C4-2B (cell line): ENCODE data around the gene SCN1B.

ENCODE experiments used
- H3K27ac ChIP-seq: fragments of 450-650 bp; 2 replicates; pipeline ENCODE4 v1.5.1; 2017
- ZFX ChIP-seq: fragments of 450-650 bp; IDR thresholded peaks from 2 replicates; pipeline ENCODE4 v1.6.1; 2017
- TF ChIP-seq, protein P1 (sequence below): fragments of 450-650 bp; conservative IDR thresholded peaks from 2 replicates; pipeline ENCODE4 v1.5.1; 2017; ENCODE audit warnings: mild to moderate bottlenecking

Gene SCN1B

GRCh38 chr19:35075202-35076025, 45.1 kb downstream of the SCN1B start:
- H3K27ac ChIP-seq = no peak overlapping the region
- TF ChIP-seq, protein P1, sequence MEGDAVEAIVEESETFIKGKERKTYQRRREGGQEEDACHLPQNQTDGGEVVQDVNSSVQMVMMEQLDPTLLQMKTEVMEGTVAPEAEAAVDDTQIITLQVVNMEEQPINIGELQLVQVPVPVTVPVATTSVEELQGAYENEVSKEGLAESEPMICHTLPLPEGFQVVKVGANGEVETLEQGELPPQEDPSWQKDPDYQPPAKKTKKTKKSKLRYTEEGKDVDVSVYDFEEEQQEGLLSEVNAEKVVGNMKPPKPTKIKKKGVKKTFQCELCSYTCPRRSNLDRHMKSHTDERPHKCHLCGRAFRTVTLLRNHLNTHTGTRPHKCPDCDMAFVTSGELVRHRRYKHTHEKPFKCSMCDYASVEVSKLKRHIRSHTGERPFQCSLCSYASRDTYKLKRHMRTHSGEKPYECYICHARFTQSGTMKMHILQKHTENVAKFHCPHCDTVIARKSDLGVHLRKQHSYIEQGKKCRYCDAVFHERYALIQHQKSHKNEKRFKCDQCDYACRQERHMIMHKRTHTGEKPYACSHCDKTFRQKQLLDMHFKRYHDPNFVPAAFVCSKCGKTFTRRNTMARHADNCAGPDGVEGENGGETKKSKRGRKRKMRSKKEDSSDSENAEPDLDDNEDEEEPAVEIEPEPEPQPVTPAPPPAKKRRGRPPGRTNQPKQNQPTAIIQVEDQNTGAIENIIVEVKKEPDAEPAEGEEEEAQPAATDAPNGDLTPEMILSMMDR = no peak
- TF ChIP-seq ZFX = no peak

DNA sequence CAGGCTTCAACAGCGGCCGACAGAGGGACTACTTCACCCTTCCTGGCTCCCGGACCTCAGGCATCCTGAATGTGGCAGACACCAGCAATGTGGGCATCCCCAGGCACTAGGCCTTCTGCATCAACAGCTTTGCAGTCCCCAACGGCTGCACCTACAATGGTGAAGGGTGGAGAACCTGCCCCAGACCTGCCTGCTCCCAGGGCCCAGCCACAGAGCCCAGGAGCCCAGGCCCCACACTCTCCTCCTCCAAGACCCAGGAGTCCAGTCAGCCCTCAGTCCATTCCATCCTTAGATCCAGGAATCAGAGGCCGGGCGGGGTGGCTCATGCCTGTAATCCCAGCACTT, 45.7 kb downstream of the SCN1B start:
- no peak overlapping the region for H3K27ac ChIP-seq
- TF ChIP-seq, protein P1 = no peak

DNA sequence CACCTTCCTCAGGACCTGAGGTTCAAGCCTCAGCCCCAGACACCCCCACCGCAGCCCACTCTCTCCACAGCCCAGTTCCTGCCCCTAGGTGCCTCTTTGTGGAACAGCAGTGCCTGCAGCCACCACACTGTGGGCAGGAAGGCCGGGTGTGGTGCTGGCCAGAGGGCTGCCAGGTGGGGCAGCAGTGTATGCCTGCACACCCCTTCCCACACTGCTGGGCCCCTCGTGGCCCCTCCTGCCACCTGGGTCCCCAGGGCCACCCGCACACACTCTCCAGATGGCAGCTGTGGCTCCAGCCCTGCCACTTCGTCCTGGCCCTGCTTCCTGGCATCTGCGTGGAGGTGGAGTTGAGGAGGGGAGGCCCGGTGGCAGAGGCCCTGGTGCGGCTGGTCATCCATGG, 46.4 kb downstream of the SCN1B start:
- TF ChIP-seq ZFX = no peak
- TF ChIP-seq, protein P1 = no peak
- H3K27ac ChIP-seq = no peak overlapping the region

GRCh38 chr19:35077411-35078223, 47.3 kb downstream of the SCN1B start:
- no peak overlapping the region for H3K27ac ChIP-seq
- no peak for TF ChIP-seq ZFX
- TF ChIP-seq, protein P1 = no peak

DNA sequence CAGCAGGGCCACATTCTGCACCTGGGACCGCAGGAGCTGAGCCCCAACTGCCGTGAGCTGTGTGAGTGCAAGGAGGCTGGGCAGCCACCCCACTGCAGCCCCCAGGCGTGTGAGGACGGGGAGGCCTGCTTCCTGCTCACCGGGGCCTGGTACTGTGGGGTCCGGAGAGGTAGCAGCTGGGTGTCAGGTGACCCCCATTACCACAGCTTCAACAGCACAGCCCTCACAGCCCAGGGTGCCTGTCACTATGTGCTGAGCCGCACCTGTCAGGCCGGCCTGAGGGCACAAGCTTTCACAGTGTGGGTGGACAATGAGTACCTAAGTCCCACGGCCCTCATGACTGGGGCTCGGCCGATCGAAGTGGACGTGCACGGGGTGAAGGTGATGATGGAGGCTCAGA, 49.6 kb downstream of the SCN1B start:
- TF ChIP-seq, protein P1 = no peak

DNA sequence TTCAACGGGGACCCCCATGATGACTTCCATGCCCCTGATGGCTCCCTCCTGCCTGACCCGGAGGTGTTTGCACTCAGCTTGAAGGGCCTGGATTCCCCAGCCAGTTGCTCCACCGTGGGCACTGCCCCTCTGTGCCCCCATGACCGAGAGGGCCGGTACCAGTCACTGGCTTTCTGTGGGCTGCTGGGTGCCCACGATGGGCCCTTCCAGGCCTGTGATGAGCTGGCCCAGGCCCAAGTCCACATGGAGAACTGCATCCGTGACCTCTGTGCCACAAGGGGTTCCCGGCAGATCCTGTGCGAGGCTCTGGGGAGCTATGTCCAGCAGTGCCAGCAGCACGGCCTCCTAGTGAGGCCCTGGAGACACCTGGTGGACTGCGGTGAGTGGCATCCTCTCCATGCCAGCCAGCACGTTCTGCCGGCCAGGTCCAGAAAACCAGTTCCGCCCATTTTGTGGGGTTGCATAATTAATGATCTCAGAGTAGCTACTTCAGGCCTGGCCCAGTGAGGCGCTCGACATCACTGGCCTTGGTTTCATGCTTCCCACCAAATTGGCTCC, 50.4 kb downstream of the SCN1B start:
- no peak for TF ChIP-seq ZFX
- TF ChIP-seq, protein P1 = no peak
- no peak overlapping the region for H3K27ac ChIP-seq

More for the DNA sequence above, 49.6 kb downstream of the SCN1B start:
- no peak overlapping the region for H3K27ac ChIP-seq

- H3K27ac ChIP-seq = no peak overlapping the region
- TF ChIP-seq ZFX = no peak
- TF ChIP-seq, protein P1 = no peak
Measured at GRCh38 chr19:35081201-35081600, 50.9 kb downstream of the SCN1B start.
